Ishikawa (cell line): ENCODE measurements around the gene C16orf78.

Experiments
- CEBPB ChIP-seq: IDR thresholded peaks from 2 replicates; pipeline ENCODE4 v1.6.1; 2012
- CREB1 ChIP-seq: IDR thresholded peaks from 2 replicates; pipeline ENCODE4 v1.6.1; 2012; ENCODE audit warnings: low read depth
- EP300 ChIP-seq: IDR thresholded peaks from 2 replicates; pipeline ENCODE4 v1.6.1; 2012; ENCODE audit warnings: borderline replicate concordance
- FOXM1 ChIP-seq: IDR thresholded peaks from 2 replicates; pipeline ENCODE4 v1.6.1; 2012; ENCODE audit warnings: low read depth, borderline replicate concordance
- NFIC ChIP-seq: IDR thresholded peaks from 2 replicates; pipeline ENCODE4 v1.6.1; 2012
- RAD21 ChIP-seq: IDR thresholded peaks from 2 replicates; pipeline ENCODE4 v1.6.1; 2012; ENCODE audit warnings: low read depth
- TAF1 ChIP-seq: IDR thresholded peaks from 2 replicates; pipeline ENCODE4 v1.6.1; 2012; ENCODE audit warnings: low read depth, mild to moderate bottlenecking
- TCF12 ChIP-seq: IDR thresholded peaks from 2 replicates; pipeline ENCODE4 v1.6.1; 2012; ENCODE audit warnings: low read depth
- YY1 ChIP-seq: IDR thresholded peaks from 2 replicates; pipeline ENCODE4 v1.6.1; 2012; ENCODE audit warnings: low read depth
- ZBTB7A ChIP-seq: IDR thresholded peaks from 2 replicates; pipeline ENCODE4 v1.6.1; 2012; ENCODE audit warnings: low read depth
- TF ChIP-seq, protein P1 (sequence below): IDR thresholded peaks from 2 replicates; pipeline ENCODE4 v1.6.1; 2012; ENCODE audit warnings: low read depth, mild to moderate bottlenecking
- TF ChIP-seq, protein P2 (sequence below): IDR thresholded peaks from 2 replicates; pipeline ENCODE4 v1.6.1; 2012
- TF ChIP-seq, protein P3 (sequence below): IDR thresholded peaks from 2 replicates; pipeline ENCODE4 v1.6.1; 2012

DNA sequence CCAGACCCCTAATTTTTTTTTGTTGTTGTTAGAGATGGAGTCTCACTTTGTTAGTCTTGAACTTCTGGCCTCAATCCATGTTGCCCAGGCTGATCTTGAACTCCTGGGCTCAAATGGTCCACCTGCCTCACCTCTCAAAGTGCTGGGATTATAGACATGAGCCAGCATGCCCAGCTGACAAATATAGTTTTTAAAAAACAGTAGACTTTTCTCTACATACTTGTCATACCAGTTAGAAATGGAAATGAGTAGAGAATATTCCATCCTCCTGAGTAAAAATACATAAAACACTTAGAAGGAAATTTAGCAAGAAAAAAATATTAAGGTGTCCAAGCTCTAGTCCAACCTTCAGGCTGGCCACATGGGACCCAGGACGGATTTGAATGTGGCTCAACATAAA, 21.4 kb downstream of the C16orf78 start:
- no peak for TF ChIP-seq ZBTB7A
- no peak for TF ChIP-seq RAD21
- TF ChIP-seq, protein P1, sequence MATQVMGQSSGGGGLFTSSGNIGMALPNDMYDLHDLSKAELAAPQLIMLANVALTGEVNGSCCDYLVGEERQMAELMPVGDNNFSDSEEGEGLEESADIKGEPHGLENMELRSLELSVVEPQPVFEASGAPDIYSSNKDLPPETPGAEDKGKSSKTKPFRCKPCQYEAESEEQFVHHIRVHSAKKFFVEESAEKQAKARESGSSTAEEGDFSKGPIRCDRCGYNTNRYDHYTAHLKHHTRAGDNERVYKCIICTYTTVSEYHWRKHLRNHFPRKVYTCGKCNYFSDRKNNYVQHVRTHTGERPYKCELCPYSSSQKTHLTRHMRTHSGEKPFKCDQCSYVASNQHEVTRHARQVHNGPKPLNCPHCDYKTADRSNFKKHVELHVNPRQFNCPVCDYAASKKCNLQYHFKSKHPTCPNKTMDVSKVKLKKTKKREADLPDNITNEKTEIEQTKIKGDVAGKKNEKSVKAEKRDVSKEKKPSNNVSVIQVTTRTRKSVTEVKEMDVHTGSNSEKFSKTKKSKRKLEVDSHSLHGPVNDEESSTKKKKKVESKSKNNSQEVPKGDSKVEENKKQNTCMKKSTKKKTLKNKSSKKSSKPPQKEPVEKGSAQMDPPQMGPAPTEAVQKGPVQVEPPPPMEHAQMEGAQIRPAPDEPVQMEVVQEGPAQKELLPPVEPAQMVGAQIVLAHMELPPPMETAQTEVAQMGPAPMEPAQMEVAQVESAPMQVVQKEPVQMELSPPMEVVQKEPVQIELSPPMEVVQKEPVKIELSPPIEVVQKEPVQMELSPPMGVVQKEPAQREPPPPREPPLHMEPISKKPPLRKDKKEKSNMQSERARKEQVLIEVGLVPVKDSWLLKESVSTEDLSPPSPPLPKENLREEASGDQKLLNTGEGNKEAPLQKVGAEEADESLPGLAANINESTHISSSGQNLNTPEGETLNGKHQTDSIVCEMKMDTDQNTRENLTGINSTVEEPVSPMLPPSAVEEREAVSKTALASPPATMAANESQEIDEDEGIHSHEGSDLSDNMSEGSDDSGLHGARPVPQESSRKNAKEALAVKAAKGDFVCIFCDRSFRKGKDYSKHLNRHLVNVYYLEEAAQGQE, result no peak
- TF ChIP-seq EP300, result no peak
- TF ChIP-seq, protein P2, sequence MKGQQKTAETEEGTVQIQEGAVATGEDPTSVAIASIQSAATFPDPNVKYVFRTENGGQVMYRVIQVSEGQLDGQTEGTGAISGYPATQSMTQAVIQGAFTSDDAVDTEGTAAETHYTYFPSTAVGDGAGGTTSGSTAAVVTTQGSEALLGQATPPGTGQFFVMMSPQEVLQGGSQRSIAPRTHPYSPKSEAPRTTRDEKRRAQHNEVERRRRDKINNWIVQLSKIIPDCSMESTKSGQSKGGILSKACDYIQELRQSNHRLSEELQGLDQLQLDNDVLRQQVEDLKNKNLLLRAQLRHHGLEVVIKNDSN, result no peak
- no peak for TF ChIP-seq YY1
- TF ChIP-seq FOXM1, result no peak
- TF ChIP-seq TAF1, result no peak
- TF ChIP-seq CEBPB, result no peak
- no peak for TF ChIP-seq NFIC
- TF ChIP-seq, protein P3, sequence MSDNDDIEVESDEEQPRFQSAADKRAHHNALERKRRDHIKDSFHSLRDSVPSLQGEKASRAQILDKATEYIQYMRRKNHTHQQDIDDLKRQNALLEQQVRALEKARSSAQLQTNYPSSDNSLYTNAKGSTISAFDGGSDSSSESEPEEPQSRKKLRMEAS, result no peak
- TF ChIP-seq TCF12, result no peak
- TF ChIP-seq CREB1, result no peak
